Erythroblast (primary cell): ENCODE data around the gene PROM2.

ENCODE experiments used
- DNase-seq, 2 experiments: peaks; one replicate each; lab custom pipeline; 2025; lab: John Stamatoyannopoulos, UW
- GATA1 ChIP-seq: IDR thresholded peaks from 2 replicates; pipeline ENCODE4 v1.6.1; 2011; ENCODE audit warnings: low read depth, mild to moderate bottlenecking, control low read depth, low read length, moderate library complexity
- POLR2A ChIP-seq: IDR thresholded peaks from 2 replicates; pipeline ENCODE4 v1.6.1; 2011; ENCODE audit warnings: mild to moderate bottlenecking, low read length

The PROM2 gene

DNA sequence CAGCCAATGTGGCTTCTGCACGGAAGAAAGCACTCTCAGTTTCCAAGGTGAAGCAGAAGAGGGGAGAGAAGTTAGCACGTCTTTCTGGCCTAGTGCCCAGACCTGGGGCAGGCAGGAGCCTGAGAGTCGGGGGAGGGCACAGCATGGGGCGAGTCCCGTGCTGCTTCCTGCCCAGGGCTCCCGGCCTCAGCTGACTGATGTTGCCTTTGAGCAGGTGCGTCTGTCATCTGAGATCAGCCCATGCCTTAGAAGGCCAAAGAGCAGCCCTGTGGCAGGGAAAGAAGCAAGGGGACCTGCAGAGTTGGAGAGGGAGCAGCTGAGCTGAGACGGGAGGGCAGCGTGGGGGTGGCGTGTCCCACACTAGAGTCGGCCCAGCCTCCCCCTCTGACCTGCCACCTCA, 26.2 kb downstream of the PROM2 start:
- TF ChIP-seq POLR2A = no peak
- no peak for TF ChIP-seq GATA1
- DNase-seq = no peak

DNA sequence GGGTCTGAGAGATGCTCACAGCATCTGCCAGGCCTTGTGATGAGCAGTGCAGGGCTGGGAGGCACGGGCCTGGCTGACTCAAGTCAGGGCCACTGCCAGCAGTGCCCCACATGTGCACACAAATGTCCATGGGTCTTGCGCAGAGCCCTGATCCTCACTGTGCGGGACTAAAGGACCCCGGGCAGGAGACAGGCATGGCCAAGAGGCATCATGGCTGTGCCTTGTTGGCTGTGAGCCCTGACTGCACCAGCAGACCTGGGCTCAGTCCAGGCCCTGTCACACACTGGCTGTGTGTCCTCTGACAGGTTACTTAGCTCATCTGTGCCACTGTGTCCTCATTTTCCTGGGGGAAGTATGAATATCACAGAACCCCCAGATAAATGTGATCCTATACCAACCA, 26.9 kb downstream of the PROM2 start:
- DNase-seq = no peak
- TF ChIP-seq POLR2A = no peak
- TF ChIP-seq GATA1 = no peak

DNA sequence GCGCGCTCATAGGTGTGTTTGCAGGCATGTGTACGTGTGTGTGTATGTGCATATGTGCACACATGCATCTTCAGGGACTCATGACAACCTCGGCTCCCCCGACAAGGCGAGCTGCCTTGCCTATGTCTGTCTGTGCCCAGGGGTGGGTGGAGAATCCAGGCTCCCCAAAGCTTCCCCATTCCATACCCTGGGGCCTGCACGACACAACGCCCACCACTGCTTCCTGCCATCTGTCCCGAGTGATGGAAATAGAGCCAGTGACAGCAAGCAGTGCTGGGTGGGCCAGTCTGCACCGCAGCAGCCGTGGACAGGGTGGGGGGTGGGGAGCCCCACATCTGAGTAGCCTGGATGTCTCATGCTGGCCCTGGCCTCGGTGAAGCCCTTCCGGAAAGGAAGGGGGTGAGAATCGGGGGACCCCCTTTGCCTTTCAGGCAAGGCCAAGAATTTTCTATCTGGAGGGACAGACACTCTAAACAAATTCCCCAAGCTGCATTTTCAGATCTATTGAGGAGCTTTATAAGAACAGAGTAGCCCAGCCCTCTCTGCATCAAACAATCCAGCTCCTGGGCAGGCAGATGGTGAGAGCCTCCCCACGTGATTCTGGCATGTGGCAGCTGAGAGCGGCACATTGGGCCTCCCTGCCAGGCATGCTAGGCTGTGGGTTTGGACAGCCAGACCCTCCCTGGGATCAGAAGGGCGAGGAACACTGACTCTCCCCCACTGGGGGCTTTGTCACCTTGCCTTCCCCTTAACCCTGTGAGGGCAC, 27.8 kb downstream of the PROM2 start:
- TF ChIP-seq GATA1 (no peak), POLR2A (no peak)
- DNase-seq = no peak

DNA sequence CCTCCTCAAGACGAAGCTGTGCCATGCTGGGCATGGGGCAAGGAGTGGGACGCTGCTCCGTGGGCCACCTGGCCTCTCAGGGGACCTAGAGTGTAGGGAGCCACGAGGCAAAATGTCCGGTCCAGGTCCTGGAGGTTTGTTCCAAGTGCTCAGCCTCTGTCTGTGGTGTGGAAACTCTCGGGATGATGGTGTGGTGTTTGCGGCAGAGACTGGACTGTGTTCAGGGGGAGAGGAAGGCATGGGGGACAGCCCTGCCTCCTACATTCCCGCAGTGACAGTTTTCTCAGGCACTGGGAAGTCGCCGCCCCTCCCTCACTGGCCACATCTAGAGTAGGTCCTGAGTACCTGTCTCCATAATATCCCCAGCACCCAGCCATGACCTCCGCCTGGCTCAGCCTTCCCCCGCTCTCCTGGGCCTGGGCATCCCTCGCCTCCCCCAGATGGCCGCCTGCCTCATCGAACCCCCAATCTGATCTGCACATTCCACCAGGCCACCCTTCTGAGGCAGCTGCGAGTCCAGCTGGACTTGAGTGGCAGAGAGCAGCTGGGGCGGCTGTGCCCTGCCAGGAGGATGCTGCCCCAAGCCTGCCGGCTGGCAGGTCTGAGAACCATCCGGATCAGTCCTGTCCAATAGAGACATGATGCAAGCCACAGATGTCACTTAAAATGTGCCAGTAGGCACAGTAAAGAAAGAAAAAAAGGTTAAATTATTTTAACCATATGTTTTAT, 29.1 kb downstream of the PROM2 start:
- no peak for TF ChIP-seq POLR2A

DNA sequence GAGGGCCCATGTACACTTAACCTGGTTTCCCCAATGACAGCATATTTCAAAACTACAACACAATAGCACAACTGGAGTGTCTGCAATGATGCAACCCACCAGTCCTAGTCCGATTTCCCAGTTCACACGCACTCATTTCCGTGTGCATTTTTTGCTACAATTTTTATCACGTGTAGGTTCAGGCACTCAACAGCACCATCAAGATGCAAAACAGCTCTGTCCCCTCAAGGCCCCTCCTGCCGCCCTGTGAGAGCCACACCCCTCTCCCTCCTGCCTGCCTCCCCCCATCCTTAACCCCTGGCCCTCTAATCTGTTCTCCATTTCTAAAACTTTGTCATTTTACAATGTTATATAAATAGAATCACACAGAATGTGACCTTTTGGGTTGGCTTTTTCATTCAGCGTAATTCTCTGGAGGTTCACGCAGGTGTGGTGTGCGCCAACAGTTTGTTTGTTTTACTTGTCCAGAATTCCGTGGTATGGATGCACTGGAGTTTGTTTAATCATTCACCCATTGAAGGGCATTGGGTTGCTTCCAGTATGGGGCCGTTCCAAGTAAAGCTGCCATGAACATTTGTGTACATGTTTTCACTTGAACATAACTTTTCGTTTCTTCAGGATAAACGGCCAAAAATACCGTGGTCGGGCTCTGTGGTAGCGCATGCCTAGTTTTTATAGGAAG, 31.3 kb downstream of the PROM2 start:
- DNase-seq = no peak

More for the DNA sequence above, 29.1 kb downstream of the PROM2 start:
- DNase-seq = no peak

DNA sequence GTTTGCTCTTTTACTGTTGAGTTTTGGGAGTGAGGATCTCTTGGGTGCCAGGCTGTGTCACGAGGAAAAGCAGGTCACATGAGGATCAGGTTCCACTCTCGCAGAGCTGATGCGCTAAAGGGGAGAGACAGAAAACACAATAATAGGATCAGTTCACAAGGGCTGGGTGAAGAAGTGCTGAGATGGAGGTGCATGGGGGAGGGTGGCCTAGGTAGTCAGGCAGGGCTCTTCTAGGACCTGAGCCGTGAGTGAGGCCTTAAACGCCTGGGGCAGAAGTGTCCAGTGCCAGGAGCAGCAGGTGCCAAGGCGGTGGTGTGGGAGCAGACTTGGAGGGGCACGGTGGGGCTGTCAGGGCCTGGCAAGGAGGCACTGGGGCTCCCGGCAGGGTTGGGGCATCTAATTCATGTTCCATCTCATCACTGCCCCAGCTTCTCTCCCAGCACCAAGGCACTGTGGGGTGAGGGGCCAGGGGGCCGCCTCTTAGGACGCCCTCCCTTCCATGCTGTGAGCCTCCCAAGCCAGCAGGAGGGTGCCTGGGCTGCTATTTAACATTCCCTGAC, 32.2 kb downstream of the PROM2 start:
- TF ChIP-seq GATA1 (no peak), POLR2A (no peak)
- DNase-seq = no peak

More for the DNA sequence above, 31.3 kb downstream of the PROM2 start:
- TF ChIP-seq GATA1 = no peak
- no peak for TF ChIP-seq POLR2A

DNA sequence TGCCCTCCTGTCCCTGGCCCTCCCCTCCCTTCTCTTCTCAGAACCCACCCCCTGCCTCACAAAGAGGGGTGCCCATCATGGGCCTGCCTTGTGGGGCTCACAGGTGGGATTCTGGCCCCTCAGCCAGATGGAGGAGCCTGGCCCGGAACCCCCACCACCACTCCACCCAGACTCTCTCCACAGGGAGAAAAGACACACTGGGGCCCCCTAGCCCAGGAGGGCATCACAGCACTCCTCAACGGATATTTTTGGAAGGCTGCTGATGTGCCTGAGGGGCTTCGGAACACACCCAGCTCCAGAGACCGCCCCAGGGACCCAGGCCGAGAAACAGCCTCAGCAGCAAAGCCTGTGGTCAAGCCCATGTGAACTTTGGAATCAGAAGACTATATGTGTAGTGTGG, 32.8 kb downstream of the PROM2 start:
- DNase-seq = no peak
- TF ChIP-seq POLR2A (no peak), GATA1 (no peak)

DNA sequence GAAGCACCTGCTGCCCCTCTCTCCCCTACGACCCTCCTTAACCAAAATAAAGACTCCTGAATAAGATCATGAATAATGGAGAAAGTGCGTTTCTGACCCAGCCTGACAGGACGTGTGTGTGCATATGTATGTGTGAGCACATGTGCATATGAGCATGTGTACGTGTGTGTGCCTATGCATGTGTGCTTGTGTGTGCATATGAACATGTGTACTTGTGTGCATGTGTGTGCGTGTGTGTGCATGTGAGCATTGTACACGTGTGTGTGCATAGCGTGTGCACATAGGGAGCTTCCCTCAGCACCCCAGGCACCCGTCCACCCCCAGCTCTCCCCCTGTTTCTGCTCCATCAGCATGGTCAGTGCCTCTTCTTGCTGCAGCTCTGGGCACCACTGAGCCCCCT, 33.6 kb downstream of the PROM2 start:
- DNase-seq = no peak

DNA sequence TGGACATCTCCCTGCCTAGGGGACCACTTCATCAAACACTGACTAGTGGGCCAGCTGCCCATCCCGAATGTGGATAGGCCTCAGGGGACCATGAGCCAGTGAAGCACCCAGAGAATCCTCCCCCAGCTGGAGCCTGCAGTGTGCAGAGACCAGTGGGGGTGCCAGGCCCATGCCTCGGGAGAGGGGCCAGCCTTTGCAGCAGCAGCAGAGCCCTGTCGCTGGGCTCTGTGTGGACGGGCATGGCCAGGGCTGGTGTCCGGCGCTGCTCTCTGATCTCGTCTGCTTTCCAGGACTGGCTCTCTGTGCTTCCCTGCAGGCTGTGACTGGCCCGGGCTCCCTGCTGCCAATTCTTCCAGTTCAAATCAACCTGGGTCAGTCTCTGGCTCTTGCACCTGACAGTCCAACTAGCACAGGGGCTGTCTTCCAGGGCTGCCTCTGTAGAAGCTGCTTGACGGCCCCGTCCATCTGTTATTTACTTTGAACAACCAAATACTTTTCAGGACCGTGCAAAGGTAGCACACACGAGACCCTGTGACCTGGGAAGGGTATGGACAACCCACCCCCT, 34.3 kb downstream of the PROM2 start:
- no peak for DNase-seq
- TF ChIP-seq POLR2A = no peak
- no peak for TF ChIP-seq GATA1

More for the DNA sequence above, 33.6 kb downstream of the PROM2 start:
- no peak for TF ChIP-seq GATA1
- no peak for TF ChIP-seq POLR2A

DNA sequence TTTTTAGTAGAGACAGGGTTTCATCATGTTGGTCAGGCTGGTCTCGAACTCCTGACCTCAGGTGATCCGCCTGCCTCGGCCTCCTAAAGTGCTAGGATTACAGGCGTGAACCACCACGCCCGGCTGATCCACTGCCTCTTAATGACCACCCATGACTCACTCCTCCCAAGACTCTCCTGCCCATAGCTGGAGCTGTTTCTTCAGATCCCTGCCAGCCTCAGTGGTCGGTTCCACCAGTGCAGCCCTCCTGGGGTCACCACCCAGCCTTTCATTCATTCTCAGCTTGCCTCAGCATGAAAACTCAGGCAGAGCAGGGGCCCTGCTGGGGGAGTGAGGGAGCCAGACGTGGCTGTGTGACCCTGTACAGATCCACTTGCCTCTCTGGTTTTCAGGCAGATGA, 35.4 kb downstream of the PROM2 start:
- no peak for DNase-seq
- TF ChIP-seq GATA1 (no peak), POLR2A (no peak)

DNA sequence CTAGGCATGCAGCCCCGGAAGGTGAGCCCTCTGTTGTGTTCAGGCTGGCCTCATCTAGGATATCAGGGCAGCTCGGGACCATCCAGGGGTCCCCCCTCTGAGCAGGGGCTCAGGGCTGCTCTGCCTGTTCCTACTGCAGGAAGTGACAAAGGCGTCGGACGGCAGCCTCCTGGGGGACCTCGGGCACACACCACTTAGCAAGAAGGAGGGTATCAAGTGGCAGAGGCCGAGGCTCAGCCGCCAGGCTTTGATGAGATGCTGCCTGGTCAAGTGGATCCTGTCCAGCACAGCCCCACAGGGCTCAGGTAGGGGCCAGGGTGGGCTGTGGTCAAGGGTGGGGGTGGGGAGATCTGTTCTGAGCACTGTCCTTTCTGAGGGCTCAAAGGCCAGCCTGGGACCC, 36.0 kb downstream of the PROM2 start:
- DNase-seq = no peak
- no peak for TF ChIP-seq POLR2A

DNA sequence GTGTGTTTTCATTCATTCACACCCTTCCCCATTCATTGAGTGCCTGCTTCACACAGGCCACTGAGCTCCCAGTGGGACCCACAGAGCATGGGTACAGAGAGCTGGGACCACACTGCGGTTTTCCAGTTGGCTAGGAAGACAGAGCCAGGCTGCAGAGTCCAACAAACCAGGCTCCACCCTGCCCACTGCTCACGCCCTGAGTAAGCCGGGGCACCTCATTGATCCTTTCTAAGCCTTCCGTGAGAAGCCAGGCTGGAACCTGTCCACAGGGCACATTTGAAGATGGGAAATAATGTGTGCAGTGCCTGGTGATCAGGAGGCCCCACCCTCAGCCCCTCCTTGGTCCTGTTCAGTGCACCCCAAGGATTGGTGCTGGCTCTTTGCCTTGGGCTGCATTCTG, 36.4 kb downstream of the PROM2 start:
- TF ChIP-seq GATA1 (no peak), POLR2A (no peak)
- no peak for DNase-seq

DNA sequence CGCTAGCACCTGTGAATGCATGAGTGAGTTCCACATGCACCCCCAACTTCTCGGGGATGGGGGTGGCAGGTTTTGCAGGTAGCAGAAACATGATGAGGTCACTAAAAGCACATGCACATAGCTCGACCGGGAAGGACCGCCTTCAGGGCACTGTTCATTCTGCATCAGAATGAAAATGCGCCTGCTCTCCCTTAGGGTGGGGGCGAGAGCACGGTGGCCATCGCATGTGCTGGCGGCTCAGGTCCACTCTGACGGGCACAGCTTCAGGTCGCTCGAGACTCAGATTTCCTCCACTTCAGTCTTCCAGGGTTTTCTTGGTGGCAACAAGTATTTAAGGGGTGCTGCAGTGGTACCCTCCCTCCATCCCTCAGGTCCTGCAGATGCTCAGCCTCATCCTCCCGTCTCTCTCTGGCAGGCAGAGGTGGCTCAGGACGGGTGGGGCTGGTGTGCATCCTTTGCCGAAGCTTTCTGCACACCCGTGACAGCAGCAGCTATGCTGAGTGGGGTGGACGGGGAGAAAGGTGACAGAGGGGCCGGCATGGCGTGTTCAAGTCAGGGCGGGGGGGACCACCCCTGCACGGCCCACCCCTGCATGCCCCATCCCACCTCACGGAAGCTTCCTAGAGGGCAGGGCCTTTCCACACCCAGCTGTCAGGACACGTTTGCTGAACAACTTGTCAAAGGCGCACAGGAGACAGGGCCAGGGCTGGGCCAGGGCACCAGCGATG, 37.7 kb downstream of the PROM2 start:
- TF ChIP-seq POLR2A (no peak), GATA1 (no peak)
- DNase-seq = no peak
